ENCODE results near the gene GPBP1L1.
A peak's percentile ranks its signal among the peaks of the same experiment; 100 is the strongest.
"Not testable (repeated sequence)": the region's sequence is repeated elsewhere in the genome, so short reads cannot be mapped to it uniquely, and the experiment has no call there.

GPBP1L1 gene

GRCh38 chr1:45694823-45695222 is 8.5 kb upstream of the GPBP1L1 start:
- H3K4me1 ChIP-seq (ENCODE audit: control insufficient read depth, insufficient read depth, low read length) = no peaks in the 10 kb centered on the region
- H3K36me3 ChIP-seq (ENCODE audit: control insufficient read depth, insufficient read depth, low read length) = peaks cover 8% of the 10 kb centered on the region
- no peak overlapping the region for H3K9ac ChIP-seq (ENCODE audit: low read length)
- no peak overlapping the region for H3K4me3 ChIP-seq (ENCODE audit: low read length)
- no peak overlapping the region for H3K27ac ChIP-seq (ENCODE audit: low read depth, low read length)
- no peaks in the 10 kb centered on the region for H3K27me3 ChIP-seq (ENCODE audit: control insufficient read depth, insufficient read depth, low read length)

GRCh38 chr1:45693811-45694210 is 7.5 kb upstream of the GPBP1L1 start:
- not testable (repeated sequence) for H3K4me1 ChIP-seq (ENCODE audit: control insufficient read depth, insufficient read depth, low read length); H3K27ac ChIP-seq (ENCODE audit: low read depth, low read length); H3K27me3 ChIP-seq (ENCODE audit: control insufficient read depth, insufficient read depth, low read length); H3K9ac ChIP-seq (ENCODE audit: low read length); H3K36me3 ChIP-seq (ENCODE audit: control insufficient read depth, insufficient read depth, low read length); H3K4me3 ChIP-seq (ENCODE audit: low read length)

- H3K27me3 ChIP-seq (ENCODE audit: control insufficient read depth, insufficient read depth, low read length) = no peaks in the 10 kb centered on the region
- peak within 1 kb of the TSS; percentile 97 for H3K4me3 ChIP-seq (ENCODE audit: low read length)
- peak within 1 kb of the TSS; percentile 95 for H3K27ac ChIP-seq (ENCODE audit: low read depth, low read length)
- H3K4me1 ChIP-seq (ENCODE audit: control insufficient read depth, insufficient read depth, low read length) = peaks cover 3% of the 10 kb centered on the region
- H3K9ac ChIP-seq (ENCODE audit: low read length) = peak within 1 kb of the TSS; percentile 85
- peaks cover 5% of the 10 kb centered on the region for H3K36me3 ChIP-seq (ENCODE audit: control insufficient read depth, insufficient read depth, low read length)
Observed at GRCh38 chr1:45687754-45688740, 1.7 kb upstream of the GPBP1L1 start, which contains the start of gene TMEM69. TSS of gene TMEM69 (plus strand) at chr1:45688181. CDS start at chr1:45691069, 2,888 bp downstream.

GRCh38 chr1:45687014-45687753 is 851 bp upstream of the GPBP1L1 start:
- Histone ChIP-seq H3K4me3 (ENCODE audit: low read length) (peak overlapping the region; percentile 100), H3K4me1 (ENCODE audit: control insufficient read depth, insufficient read depth, low read length) (peaks cover 3% of the 10 kb centered on the region), H3K9ac (ENCODE audit: low read length) (peak overlapping the region; percentile 86)

GRCh38 chr1:45686015-45686287 is 382 bp downstream of the GPBP1L1 start:
- peaks cover 5% of the 10 kb centered on the region for H3K4me1 ChIP-seq (ENCODE audit: control insufficient read depth, insufficient read depth, low read length)
- peak overlapping the region; percentile 100 for H3K9ac ChIP-seq (ENCODE audit: low read length)
- H3K36me3 ChIP-seq (ENCODE audit: control insufficient read depth, insufficient read depth, low read length) = peaks cover 2% of the 10 kb centered on the region
- peak overlapping the region; percentile 95 for H3K27ac ChIP-seq (ENCODE audit: low read depth, low read length)
- no peaks in the 10 kb centered on the region for H3K27me3 ChIP-seq (ENCODE audit: control insufficient read depth, insufficient read depth, low read length)
- H3K4me3 ChIP-seq (ENCODE audit: low read length) = peak overlapping the region; percentile 100

More at GRCh38 chr1:45687014-45687753, 851 bp upstream of the GPBP1L1 start:
- Histone ChIP-seq H3K36me3 (ENCODE audit: control insufficient read depth, insufficient read depth, low read length) (peaks cover 5% of the 10 kb centered on the region), H3K27me3 (ENCODE audit: control insufficient read depth, insufficient read depth, low read length) (no peaks in the 10 kb centered on the region), H3K27ac (ENCODE audit: low read depth, low read length) (peak overlapping the region; percentile 95)

- H3K9ac ChIP-seq (ENCODE audit: low read length) = peak overlapping the region; percentile 100
Observed at GRCh38 chr1:45685308-45686014, 872 bp downstream of the GPBP1L1 start.

GRCh38 chr1:45684402-45684801 is 1.9 kb downstream of the GPBP1L1 start:
- Histone ChIP-seq H3K27me3 (ENCODE audit: control insufficient read depth, insufficient read depth, low read length) (no peaks in the 10 kb centered on the region), H3K9ac (ENCODE audit: low read length) (no peak overlapping the region), H3K4me3 (ENCODE audit: low read length) (peak overlapping the region; percentile 26), H3K27ac (ENCODE audit: low read depth, low read length) (no peak overlapping the region), H3K36me3 (ENCODE audit: control insufficient read depth, insufficient read depth, low read length) (no peaks in the 10 kb centered on the region), H3K4me1 (ENCODE audit: control insufficient read depth, insufficient read depth, low read length) (peaks cover 6% of the 10 kb centered on the region)

More at GRCh38 chr1:45685308-45686014, 872 bp downstream of the GPBP1L1 start:
- Histone ChIP-seq H3K36me3 (ENCODE audit: control insufficient read depth, insufficient read depth, low read length) (no peaks in the 10 kb centered on the region), H3K4me1 (ENCODE audit: control insufficient read depth, insufficient read depth, low read length) (peaks cover 5% of the 10 kb centered on the region), H3K4me3 (ENCODE audit: low read length) (peak overlapping the region; percentile 100), H3K27me3 (ENCODE audit: control insufficient read depth, insufficient read depth, low read length) (no peaks in the 10 kb centered on the region), H3K27ac (ENCODE audit: low read depth, low read length) (peak overlapping the region; percentile 95)

GRCh38 chr1:45682942-45683341 is 3.4 kb downstream of the GPBP1L1 start:
- H3K4me1 ChIP-seq (ENCODE audit: control insufficient read depth, insufficient read depth, low read length) = peaks cover 8% of the 10 kb centered on the region
- H3K27ac ChIP-seq (ENCODE audit: low read depth, low read length) = no peak overlapping the region
- H3K36me3 ChIP-seq (ENCODE audit: control insufficient read depth, insufficient read depth, low read length) = no peaks in the 10 kb centered on the region
- H3K9ac ChIP-seq (ENCODE audit: low read length) = no peak overlapping the region
- H3K27me3 ChIP-seq (ENCODE audit: control insufficient read depth, insufficient read depth, low read length) = no peaks in the 10 kb centered on the region
- no peak overlapping the region for H3K4me3 ChIP-seq (ENCODE audit: low read length)

GRCh38 chr1:45679123-45679522 is 7.2 kb downstream of the GPBP1L1 start:
- no peaks in the 10 kb centered on the region for H3K27me3 ChIP-seq (ENCODE audit: control insufficient read depth, insufficient read depth, low read length)
- H3K4me1 ChIP-seq (ENCODE audit: control insufficient read depth, insufficient read depth, low read length) = peaks cover 8% of the 10 kb centered on the region
- peaks cover 5% of the 10 kb centered on the region for H3K36me3 ChIP-seq (ENCODE audit: control insufficient read depth, insufficient read depth, low read length)
- no peak overlapping the region for H3K9ac ChIP-seq (ENCODE audit: low read length)
- H3K4me3 ChIP-seq (ENCODE audit: low read length) = no peak overlapping the region
- H3K27ac ChIP-seq (ENCODE audit: low read depth, low read length) = no peak overlapping the region

GRCh38 chr1:45678489-45678888 is 7.8 kb downstream of the GPBP1L1 start:
- Histone ChIP-seq H3K4me3 (ENCODE audit: low read length) (no peak overlapping the region), H3K27me3 (ENCODE audit: control insufficient read depth, insufficient read depth, low read length) (no peaks in the 10 kb centered on the region), H3K27ac (ENCODE audit: low read depth, low read length) (no peak overlapping the region), H3K9ac (ENCODE audit: low read length) (no peak overlapping the region), H3K36me3 (ENCODE audit: control insufficient read depth, insufficient read depth, low read length) (peaks cover 5% of the 10 kb centered on the region), H3K4me1 (ENCODE audit: control insufficient read depth, insufficient read depth, low read length) (peaks cover 8% of the 10 kb centered on the region)

- Histone ChIP-seq H3K4me1 (ENCODE audit: control insufficient read depth, insufficient read depth, low read length) (peaks cover 8% of the 10 kb centered on the region), H3K4me3 (ENCODE audit: low read length) (no peak overlapping the region), H3K36me3 (ENCODE audit: control insufficient read depth, insufficient read depth, low read length) (peaks cover 5% of the 10 kb centered on the region), H3K9ac (ENCODE audit: low read length) (no peak overlapping the region), H3K27me3 (ENCODE audit: control insufficient read depth, insufficient read depth, low read length) (no peaks in the 10 kb centered on the region), H3K27ac (ENCODE audit: low read depth, low read length) (no peak overlapping the region)
Observed at GRCh38 chr1:45677751-45678245, 8.5 kb downstream of the GPBP1L1 start.

- H3K36me3 ChIP-seq (ENCODE audit: control insufficient read depth, insufficient read depth, low read length); H3K4me3 ChIP-seq (ENCODE audit: low read length); H3K27me3 ChIP-seq (ENCODE audit: control insufficient read depth, insufficient read depth, low read length); H3K27ac ChIP-seq (ENCODE audit: low read depth, low read length); H3K9ac ChIP-seq (ENCODE audit: low read length); H3K4me1 ChIP-seq (ENCODE audit: control insufficient read depth, insufficient read depth, low read length): not testable (repeated sequence)
Observed at GRCh38 chr1:45676553-45676952, 9.8 kb downstream of the GPBP1L1 start.

Measured in rectal smooth muscle tissue (tissue), 1 donor.